GF-D8 (cell line): ENCODE data around the gene CACNG4.
"Not testable (repeated sequence)": the region's sequence is repeated elsewhere in the genome, so short reads cannot be mapped to it uniquely, and the experiment has no call there.

Source experiments
- DNase-seq: peaks from one replicate; lab custom pipeline; 2025; lab: John Stamatoyannopoulos, UW

Gene CACNG4

GRCh38 chr17:67018471-67019434 is 54.2 kb downstream of the CACNG4 start:
- no peak for DNase-seq

DNA sequence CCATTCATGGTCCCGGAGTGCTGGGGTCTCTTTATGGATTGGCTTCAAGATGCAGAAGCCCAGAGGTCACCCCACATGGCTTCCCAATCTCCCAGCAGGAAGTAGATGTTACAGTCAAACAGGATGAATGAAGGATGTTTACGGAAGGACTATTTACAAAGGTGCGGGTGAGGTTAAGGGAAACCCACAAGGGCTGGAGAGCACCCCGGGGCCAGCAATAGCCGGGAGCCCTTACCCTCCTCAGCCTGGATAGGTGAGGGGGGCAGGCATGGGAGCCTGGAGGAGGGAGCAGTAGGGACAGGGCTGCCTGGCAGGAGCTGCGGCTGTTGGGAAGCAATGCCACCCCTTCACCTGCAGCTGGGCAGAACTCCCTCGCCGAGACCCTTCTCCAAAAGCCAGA is 55.3 kb downstream of the CACNG4 start:
- no peak for DNase-seq

- DNase-seq: no peak
Measured at GRCh38 chr17:67020293-67020766, 55.8 kb downstream of the CACNG4 start.

DNA sequence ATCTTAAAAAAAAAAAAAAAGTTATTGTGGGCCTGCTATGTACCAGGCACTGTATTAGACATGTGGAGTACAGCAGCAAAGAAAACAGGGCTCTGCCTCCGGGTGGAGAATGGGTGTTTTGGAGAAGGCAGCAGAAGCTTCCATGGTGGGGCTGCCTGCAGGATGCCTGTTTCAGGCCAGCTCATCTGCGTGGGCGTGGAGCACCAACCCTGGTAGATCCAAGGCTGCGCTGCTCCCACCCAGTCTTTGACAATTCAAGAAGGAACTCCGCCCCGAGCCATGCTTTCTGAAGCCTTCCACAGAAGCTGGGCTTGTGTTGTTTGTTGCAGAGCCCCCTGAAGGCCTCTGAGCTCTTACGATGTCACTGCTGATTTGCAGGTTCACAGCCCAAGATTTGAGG is 56.7 kb downstream of the CACNG4 start:
- no peak for DNase-seq

- DNase-seq: no peak
Measured at GRCh38 chr17:67021743-67022450, 57.4 kb downstream of the CACNG4 start.

- no peak for DNase-seq
Measured at GRCh38 chr17:67022451-67022810, 57.9 kb downstream of the CACNG4 start.

- no peak for DNase-seq
Measured at GRCh38 chr17:67024736-67025135, 60.2 kb downstream of the CACNG4 start.

DNA sequence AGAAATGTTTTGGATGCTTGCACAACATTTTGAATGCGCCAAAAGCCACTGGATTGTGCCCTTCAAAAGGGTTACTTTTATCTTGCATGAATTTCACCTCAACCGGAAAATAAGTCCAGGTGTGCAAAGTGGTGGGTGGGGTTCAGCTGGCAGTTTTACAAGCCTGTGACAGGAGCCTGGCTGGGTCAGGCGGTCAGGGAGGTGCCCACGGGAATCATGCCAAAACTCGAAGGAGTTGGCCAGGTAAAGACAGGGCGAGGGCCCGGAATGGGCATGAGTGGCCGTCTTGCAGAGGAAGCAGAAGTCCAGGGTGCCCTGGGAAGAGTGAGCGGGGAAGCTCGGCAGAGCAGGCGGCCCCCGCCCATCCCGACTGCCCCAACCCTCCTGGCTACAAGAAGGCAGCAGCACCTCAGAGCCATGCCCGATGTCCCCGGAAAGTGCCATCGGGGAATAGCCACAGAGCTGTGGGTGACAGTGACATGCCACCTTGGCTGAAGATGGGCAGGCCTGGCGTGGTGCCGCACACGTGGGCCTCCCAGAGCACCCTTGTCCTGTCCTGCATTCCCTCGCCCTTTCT is 60.8 kb downstream of the CACNG4 start:
- DNase-seq: no peak

DNA sequence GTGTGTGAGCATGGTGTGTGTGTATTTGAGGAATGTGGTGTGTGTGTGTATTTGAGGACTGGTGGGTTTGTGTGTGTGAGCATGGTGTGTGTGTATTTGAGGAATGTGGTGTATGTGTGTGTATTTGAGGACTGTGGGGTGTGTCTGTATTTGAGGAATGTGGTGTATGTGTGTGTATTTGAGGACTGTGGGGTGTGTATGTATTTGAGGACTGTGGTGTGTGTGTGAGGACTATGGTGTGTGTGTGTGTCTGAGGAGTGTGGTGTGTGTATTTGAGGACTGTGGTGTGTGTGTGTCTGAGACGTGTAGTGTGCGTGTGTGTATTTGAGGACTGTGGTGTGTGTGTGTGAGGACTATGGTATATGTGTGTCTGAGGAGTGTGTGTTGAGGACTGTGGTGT is 61.8 kb downstream of the CACNG4 start:
- no peak for DNase-seq

DNA sequence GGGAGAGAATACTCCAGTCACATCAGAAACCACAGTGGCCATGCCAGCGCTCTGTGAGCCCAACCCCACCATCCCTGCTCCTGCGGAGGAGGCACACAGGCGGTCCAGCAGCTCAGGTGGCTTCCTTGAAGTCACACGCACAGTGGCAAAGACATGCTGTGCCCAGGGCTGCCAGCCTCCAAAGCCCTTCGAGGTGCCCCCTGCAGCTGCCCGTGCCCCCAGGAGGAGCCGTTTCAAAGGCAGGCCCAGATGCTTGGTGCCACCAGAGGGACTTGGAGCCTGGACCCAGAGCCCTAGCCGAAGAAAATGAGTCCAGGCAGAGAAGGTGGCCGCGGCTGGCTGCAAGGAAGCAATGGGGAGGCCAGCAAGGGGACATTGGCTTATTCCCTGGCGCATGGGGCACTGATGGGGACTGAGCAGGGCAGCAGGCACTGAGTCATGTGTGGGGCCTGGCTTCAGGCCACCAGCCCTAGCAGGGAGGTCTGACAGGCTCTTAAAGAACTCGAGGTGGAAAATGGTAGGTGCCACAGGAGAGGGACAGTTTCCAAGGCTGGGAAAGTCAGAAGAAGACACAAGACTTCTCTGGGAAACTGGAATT is 62.6 kb downstream of the CACNG4 start:
- DNase-seq: no peak

DNA sequence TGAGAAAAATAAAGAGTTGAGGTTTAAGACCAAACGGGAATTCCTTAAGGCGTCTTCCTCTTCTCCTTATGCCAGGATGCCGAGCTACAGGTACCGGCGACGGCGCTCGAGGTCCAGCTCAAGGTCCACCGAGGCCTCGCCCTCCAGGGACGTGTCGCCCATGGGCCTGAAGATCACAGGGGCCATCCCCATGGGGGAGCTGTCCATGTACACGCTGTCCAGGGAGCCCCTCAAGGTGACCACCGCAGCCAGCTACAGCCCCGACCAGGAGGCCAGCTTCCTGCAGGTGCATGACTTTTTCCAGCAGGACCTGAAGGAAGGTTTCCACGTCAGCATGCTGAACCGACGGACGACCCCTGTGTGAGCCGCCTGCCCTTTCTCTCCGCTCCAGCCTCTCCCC is 66.1 kb downstream of the CACNG4 start:
- no peak for DNase-seq

DNA sequence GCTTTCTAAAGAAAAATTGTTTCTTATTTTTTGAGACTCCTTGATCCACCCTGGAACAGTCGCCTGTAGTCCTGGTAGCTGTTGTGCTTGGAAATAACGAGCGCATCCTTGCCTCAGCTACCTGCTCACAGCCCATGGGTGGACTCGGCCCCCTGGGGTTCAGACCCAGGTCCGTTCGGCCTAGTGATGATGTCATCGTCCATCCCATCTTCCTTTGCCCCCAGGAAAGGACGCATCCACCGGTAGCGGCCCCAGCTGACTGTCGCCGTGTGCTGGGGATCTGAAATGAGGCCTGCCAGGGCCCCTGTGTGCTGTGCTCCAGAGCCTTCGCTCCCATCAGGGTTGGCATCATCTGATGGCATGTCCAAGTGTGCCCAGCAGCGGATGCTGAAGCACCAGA is 67.9 kb downstream of the CACNG4 start:
- no peak for DNase-seq

GRCh38 chr17:67032985-67033384 is 68.5 kb downstream of the CACNG4 start:
- DNase-seq: no peak

- DNase-seq: no peak
Measured at GRCh38 chr17:67033613-67034012, 69.1 kb downstream of the CACNG4 start.

DNA sequence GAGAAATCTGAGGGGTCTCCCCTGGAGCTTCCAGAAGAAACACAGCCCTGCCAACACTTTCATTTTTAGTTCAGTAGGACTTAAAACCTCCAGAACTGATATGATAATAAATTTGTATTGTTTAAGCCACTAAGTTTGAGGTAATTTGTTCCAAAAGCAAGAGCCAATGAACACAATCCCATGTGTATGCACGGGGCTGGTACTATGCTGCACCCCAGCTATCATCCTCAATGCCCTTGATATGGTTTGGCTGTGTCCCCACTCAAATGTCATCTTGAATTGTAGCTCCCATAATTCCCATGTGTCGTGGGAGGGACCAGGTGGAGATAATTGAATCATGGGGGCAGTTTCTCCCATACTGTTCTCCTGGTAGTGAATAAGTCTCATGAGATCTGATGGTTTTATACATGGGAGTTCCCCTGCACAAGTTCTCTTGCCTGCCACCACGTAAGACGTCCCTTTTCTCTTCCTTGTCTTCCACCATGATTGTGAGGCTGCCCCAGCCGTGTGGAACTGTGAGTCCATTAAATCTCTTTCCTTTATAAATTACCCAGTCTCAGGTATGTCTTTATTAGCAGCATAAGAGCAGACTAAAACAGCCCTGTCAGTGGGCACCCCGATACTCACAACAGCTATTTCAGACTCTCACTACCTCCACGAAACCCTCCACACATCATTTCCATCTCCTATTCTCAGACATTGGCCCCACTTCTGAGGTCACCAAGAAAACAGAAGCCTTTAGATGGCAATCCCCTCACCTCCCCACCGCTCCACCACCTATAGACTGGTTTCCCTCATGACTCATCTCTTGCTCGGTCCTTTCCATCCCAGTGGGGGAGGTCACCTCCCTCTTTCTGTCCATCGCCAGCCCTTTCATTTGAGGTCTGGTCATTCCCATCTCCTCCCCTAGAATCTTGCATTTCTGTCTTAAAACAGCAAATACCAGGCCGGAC is 70.9 kb downstream of the CACNG4 start:
- no peak for DNase-seq

- DNase-seq: no peak
Measured at GRCh38 chr17:67038861-67039365, 74.4 kb downstream of the CACNG4 start.

- no peak for DNase-seq
Measured at GRCh38 chr17:67040652-67041051, 76.1 kb downstream of the CACNG4 start.

- not testable (repeated sequence) for DNase-seq
Measured at GRCh38 chr17:67041119-67041518, 76.6 kb downstream of the CACNG4 start.

DNA sequence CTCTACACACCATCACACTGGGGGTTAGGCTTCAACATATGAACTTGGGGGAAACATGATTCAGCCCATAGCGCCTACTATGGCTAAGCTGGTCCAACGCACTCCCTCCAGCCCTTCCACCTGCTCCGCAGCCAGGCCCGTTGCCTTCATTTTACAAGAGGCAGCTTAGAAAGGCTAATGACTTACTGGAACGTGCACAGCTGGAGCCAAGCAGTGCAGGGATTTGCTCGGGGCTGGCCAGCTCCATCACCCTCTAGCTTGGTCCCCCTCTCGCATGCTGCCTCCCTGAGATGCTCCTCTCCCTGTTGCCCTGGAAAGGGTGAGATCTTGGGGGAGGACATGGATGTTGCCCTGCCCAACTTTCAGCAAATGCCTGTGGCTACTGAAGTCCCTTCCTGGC is 77.0 kb downstream of the CACNG4 start:
- DNase-seq: no peak

GRCh38 chr17:67041941-67042899 is 77.7 kb downstream of the CACNG4 start:
- DNase-seq: no peak
